ENCODE measurements around the gene ARHGAP26.

ARHGAP26 gene

DNA sequence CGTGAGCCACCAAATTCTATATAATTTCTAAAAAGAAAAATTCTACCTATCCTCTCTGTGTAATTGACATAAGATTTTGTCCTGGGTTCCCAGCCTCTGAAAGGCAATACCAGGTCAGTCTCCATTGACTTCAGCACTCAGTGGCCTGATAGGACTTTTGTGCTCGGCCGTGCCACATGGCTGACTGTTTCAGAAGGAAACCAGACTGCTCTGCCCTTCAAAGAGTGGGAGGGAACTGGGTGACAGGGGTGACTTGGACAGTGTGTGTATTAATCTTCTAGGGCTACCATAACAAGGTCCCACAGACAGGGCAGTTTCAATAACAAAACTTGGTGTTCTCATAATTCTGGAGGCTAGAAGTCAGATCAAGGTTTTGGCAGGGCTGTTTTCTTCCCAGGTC is 43.0 kb downstream of the ARHGAP26 start:
- no peak for DNase-seq

DNA sequence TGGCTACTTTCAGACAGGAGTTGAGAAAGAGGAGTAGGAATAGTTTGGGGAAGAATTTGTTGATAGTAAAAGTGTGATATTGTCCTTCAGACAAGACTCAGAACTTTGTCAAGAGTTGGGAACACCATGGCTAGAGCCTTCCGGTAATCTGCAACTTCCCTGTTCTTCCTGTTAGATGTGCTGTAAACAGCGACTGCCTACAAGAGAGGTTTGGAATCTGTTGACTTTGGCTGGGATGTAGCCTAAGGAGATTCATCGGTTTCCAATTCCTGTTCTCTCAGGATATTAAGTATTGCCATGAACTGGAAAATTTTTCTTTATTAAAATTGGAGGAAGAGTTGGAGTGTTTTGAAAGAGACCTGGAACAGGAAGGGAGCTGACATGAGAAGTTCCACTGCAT is 43.9 kb downstream of the ARHGAP26 start:
- DNase-seq, result no peak

DNA sequence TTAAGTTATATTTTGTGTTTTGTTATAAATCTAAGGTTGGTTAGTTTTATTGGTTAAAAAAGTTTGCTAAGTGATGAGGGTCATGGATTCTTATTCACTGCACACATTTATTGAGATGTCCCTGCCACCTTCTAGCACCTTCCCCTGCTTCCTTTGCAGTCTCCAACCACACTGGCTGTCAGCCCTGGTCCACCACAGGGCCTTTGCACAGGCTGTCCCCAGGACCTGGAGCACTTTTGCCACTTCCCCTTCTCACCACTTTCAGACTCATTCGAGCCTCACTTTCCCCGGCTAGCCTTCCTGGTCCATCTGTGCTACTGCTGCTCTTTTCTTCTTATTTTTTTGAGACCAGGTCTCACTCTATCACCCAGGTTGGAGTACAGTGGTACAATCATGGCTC is 45.3 kb downstream of the ARHGAP26 start:
- no peak for DNase-seq

DNA sequence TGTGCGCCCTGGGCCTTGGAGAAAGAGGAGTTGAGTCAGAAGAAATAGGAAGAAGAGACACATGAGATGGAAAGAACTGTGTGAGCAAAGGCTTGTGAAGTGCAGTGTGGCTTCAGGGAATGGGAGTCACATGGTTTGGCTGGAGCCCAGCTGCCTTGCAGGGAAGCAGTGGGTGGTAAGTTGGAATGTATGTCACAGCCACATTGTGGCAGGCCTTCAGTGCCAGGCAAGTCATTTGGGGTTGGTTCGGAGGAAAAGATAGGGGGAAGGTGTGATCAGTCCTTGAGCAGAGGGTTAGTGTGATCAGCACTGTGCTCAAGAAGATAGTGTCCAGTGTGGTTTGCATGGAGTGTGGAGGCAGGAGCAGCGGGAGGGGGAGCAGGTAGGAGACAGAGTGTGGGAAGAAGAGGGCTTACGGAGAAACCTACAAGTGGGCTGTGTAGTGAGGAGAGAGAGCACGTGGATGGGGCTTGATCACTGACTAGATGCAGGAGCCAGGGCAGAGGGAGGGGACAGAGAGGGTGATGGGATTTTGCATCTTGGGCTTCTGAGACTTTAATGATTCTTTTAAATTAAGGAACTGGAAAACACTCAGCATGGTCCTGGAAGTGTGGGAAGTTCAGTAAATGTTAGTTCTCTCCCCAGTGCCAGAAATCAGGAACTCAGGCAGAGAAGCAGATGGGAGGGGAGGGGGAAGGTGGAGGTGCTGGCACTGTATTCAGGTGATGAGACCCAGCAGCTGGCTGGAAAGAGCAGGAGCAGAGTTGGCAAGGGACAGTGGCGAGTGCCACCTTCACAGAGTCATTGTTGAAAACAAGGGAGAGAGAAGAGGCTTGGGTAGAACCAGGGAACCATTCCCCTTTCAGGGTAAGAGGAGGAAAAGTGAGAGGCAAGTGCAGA is 46.6 kb downstream of the ARHGAP26 start:
- DNase-seq, result peak; percentile 57

DNA sequence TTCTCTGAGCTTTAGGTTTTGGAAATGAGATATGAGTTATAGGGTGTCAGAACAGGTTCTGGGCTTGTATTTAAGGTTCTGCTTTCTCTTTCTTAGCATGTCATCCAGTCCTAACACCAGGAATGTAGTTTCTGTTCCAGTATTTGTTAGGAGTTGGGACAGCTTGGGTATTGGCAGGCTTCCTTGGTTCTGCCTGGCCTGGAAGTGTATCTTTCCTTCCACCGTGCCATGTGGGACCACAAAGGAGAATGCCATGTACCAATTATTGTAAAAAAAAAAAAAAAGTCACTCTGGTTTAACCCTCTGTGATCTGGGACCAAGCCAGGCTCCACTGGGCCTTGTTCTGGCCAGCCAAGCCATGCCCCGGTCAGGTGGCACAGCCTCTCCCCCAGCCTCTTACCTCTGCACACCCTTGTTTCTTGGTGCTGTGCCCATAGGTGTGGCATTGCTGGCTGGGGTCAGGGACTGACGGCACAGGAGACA is 47.8 kb downstream of the ARHGAP26 start:
- no peak for DNase-seq

DNA sequence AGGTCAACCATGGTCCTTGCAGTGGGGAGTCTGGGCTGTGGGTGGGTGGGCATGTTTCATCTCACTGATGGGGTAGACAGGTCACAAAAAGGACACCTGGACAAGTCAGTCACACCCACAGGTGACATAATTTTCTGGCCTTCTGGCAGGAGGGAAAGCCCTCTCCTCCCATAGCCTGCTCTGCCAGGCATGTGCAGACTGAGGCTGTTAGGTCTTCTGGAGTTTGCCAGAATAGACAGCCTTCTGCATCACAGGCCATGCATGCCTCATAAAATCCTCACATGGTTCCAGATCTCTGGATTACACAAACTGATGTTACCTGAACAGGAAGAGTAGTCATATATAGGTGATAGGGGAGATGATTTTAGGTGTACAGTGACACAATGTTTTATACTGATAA is 49.1 kb downstream of the ARHGAP26 start:
- no peak for DNase-seq

DNA sequence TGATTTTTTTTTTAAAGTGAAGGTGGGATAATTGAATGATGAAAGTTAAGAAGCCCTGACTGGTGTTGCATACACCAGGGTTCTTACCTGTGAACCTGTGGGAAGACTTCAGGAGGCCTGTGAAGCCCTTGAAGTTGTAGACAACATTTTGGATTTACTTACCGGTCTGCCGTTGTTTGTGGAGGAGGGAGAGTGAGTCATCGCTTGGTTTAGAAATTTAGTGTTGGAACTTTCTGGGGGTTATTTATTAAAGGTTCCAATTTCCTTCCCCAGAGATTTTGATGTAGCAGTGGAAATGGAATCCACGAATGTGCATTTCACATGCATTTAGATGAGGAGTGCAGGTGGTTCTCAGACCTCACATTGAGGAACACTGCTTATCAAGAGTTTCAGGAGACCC is 49.6 kb downstream of the ARHGAP26 start:
- no peak for DNase-seq

DNA sequence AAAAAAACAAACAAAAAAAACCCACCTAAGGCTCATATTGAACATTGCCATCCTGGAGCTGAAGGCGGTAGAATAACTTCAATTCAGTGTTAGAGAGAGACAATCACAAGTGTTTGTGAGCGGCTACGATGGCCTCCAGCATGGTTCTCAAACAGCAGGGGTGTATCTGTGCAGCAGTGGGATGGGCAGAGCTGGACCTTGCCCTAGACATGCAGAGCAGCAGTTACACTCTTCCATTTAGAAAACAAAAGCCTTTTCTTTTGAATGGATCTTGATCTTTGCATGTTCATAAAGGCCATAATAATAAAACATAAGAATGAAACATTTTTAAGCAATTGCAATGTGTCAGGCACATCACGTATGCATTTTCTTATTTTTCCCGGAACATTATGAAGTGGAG is 50.3 kb downstream of the ARHGAP26 start:
- no peak for DNase-seq

DNA sequence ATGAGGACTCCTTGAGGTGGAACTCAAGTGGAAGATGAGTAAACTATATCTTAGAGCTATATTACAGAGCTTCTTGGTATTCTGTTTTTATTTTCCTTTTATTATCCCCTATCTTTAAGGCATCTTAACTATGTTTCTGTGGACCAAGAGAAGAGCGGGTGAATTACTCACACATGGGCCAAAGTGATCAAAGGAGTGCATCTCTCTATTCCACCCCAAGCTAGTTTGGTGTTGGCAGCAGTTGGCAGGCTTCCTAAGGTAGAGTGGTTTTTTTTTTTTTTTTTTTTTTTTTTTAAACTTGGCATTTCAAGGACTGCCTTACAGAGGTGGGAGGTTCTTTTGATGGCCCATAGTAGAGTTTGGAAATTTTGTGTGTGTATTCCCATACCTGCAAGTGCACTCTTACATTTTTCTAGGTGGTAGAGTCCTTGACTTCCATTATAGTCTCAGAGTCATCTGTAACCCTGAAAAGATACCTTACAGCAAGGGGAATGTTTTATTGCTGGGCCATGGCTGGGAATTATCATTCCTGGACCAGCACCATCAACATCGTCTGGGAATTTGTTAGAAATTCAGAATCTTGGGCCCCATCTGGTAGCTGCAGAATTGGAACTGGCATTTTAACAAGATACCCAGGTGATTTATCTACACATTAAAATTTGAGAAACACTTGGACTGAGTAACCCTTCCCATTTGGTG is 51.0 kb downstream of the ARHGAP26 start:
- DNase-seq, result no peak

DNA sequence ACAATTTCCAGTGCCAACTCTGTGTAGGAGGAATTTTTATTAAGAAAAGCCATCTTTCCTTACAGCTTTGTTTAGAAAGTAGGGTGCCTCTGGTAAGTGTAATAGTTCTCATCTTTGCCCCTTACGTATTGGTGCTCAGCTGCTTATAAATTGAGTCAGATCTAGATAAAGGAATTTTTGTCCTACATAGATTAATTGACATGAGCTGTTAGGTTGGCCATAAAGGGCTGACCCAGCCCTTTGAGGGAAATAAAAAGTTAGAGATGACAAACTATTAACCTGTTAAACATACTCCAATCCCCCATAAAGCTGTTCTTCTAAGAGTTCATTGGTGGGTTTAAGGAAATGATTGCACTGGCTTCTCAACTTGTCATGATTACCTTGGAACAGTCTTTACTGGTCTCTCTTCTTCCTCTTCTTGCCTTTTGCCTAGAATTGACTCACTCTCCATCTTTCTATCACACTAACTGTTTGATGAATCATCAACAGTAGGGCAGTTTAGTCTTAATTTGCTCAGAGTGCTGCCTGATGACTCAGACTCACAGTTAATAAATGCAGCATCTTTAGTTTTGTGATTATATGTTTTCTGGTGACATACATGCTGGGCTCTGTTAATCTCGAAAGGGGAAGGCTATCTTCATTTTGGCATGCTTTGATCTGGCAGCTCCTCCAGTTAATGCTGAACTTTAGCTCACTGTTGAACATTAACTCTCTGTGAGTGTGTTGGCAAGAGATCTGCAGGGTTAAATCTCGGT is 51.7 kb downstream of the ARHGAP26 start:
- DNase-seq, result no peak

DNA sequence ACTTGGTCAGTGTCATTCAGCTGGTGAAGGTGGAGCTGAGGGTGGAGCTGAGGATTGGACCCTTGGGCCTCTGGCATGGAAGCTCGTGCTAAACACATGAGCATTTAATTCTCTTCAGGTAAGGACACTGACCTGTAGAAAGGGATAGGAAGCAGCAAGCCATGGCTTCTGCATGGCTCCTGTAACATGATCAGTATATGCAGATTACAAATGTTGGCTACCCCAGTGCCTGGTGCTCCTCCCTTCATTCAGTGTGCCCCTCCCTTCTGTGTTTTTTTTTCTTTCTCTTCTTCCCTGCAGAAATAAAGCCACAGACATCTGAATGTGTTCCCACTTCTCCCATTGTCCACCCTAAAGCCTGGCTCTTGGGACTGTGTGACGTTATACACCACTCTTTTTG is 52.9 kb downstream of the ARHGAP26 start:
- no peak for DNase-seq

DNA sequence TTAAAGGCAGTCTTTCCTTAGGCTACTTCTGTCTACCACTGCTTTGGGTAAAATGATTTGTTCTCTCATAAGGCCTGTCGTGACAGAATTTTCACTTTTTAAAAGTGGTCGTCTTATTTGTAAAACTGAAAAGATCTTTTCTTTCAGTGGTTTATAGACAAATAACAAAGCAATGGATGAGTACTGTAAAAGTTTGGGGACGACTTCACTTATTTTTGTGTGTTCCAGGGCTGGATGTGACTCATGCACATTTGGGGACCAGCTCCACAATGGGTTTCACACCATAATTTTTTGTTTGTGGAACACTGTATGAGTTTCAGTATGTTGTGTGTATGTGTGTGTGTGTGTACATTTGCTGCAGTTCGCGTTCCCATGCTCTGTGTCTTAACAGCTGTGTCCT is 53.6 kb downstream of the ARHGAP26 start:
- no peak for DNase-seq

DNA sequence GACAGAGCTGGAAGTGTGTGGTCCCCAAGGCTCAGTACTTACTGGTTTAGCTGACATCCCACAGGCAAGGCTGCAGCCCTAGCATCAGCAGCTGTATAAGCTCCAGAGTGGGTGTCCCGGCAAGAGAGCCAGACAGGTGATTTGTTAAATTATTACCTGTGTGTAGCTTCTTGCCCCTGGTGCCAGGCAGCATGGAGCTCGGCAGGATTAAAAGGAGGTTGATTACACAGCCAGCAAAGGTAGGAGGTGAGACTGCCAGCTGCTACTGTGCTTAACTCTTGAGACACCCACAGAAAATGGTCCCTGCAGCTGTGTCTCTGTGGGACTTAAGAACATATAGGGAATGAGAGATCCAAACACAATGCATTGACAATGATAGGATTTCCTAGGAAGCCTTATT is 54.2 kb downstream of the ARHGAP26 start:
- DNase-seq, result no peak

DNA sequence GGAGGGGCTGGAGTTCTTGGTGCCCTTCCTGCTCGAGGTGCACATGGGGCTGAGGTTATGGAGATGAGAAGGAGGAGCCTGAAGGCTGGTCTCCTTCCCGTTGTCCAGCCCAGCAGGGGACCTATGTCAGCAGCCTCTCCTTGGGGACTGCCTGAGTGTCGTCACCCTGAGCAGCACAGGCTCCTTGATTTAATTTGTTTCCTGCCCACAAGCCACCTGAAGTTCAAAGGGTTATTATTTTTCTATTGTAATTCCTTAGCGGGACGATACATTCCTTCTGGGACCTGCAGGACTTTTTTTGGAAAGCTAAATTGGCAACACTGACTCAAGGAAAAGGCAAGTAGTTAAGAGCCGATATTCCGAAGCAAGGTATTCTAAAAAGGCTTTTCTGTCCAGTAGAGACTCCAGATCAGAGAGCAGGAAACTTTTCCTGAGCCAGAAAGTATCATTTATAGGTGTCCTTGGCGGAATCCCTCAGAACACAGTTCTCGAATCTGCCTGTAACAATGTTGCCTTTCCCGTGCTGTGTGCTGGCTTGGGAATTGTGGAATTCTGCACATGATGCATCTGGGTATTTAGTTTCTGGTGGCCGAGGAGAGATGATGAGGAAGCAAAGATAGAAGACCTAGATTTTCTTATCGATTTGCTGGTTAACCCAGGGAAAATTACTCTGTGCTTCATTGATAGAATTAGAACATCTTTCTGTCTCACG is 55.4 kb downstream of the ARHGAP26 start:
- DNase-seq, result no peak

DNA sequence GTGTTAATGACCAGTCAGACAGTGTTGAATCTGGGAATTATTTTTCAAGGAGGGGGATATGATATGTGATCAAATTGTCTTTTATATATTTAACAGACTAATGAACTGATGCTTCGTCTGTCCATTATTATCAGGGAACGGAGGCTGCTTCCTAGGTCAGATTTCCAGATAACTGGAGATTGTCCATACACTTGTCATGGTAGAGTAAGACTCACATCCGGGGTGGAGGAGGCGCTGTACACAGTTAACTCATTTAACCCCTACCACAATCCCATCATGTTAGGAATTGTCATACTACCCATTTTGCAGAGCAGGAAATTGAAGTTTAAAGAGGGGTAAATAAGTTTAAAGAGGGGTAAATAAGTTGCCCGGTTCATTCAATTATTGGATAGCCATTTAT is 55.9 kb downstream of the ARHGAP26 start:
- no peak for DNase-seq

DNA sequence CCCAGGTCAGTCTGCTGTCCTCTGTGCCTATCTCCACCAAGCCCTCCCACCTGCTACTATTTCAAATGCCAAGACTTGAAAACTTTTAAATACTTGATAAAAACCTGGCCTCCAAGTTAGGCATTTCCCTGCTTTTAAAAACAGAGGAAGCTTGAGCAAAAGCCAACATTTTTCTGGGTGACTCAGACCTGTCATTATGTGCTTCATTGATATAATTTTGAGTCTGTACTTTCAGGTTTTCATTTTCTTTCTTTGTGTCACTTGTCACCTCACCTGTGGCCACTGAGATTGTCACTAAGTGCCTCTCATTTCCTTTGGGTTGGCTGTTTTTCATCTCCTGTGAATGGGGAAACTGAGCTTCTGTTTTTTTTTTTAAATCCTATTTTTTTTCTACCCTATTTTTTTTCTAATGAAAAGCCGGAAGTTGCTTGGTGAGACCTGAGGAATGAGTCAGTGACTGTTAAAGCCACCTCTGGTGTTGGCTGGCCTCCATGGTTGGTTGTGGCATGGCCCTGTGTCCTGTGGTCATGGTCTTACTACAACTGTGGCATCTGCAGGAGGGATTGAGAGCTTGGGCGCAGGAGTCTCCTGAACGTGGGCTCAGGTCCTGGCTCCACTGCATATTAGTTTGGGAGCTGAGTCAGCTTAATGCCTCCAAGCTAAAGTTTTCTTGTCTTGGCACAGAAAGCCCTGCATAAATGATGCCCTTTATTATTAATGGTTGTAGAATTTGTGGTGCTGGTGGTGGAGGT is 56.7 kb downstream of the ARHGAP26 start:
- no peak for DNase-seq

DNA sequence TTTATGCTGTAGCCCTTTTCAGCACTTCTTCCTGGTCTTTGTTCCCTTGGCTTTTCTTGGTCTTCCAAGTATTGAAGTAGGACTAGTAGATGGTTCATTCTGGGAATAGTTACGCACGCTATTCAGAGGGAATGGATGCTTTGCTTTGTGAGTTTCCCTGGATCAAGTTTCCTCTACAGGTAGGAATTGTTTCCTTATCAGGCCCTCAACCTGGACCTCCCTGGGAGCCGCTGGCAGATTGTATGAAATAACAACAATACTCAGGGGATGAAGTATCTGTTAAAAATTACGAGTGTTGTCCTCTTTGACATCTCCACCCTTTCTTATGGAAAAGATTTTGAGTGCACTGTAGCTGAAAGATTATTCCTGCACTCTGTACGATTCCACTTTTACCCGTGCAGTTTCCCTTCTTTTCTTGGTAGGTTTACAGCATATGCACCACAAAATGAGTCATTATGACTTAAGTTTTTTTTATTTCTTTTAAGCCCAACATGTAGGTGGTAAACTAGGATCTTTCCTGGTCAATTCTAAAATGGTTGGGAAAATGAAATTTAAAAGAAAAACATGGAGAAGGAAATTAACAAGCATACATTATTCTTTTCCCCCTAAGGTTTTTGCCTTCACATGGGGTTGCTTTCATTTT is 57.9 kb downstream of the ARHGAP26 start:
- DNase-seq, result no peak

DNA sequence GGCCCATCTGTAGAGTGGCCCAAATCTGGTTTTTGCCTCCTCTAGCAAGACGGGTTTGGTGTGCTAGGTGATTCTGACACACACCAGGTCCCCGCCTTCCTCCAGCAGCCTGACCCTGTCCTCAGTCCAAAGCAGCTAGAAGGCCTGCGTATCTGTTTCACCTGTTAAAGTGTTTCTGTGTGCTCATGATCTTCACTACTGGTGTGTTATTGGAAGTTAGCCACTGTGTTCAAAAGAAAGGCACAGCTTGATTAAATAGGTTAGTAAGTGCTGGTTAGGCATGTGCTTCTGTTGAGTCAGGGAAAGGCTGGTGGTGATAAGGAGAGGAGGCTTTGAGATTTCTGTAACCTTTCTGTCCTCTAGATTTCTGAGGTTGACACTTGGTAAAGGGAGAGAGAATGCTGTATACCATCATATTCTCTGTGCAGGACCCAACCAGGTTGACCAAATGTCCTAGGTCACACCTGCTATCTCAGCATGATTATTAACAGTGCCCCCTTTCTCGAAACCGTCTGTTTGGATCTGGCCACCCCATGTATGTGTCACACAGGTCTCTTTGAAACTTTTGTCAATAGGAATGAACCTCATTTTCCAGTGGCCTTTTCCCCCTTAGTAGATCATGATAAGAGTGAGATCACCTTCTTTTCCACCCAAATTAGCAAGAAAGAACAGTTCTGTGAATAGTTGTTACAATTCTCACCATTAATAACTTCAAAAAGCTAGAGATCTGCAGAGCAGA is 58.8 kb downstream of the ARHGAP26 start:
- DNase-seq, result no peak

DNA sequence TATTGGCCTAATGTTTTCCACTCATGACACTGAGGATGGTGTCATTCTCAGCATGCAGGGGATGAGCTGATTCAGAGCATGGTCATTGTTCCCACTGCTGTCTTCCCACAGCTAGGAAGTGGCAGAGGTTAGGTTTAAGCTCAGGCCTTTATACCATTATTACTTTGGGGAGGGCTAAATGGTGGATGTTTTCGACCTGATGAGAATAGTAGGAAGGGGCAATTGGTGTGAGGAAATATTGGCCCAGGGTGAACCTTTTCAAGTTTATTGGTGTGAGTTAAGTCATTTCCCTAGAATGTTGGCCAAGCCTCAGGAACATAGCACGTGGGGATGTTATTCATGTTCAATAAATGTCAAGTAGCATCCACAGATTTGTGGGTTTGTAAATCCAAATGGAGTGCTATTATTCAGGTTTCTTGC is 59.6 kb downstream of the ARHGAP26 start:
- DNase-seq, result no peak

DNA sequence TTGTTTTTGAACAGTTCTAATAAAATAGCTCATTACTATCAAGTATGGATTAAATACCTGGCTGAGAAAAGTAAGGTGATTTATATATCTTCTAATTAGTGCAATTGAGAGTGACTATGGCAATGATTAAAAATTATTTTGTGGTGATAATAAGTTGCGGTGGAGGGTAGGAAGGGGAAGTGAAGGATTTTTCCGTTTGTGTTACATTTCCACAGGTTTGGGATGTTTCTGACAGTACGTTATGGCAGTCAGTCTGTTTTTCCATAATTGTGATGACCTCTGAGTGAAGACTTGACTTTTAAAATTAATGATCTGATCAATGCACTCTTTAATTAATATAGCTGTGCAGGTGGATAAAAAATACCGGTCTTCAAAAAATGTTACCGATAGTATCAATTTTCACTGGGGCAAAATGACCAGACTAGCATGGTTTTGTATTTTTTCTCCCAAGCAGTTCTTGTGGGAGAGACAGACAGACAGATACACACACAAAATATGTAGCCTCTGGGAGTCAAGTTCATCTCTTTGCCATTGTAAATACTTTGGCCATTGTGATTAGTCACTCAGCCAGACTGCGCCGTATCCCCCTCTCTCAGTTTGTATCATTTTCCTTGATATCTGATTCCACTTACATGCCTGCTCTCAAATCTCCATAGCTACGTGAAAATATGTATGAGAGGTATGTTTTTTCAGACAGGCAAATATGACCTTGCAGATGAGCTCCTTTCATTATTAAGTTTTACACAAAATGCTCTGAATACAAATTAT is 60.2 kb downstream of the ARHGAP26 start:
- DNase-seq, result peak; percentile 18

Measured in eye (tissue), 1 donor.